ENCODE data around the gene FAIM2.

- TF ChIP-seq EZH2 (IDR thresholded peaks at IDR 0.05; ENCODE audit: insufficient read depth, poor library complexity, severe bottlenecking) (no peak), EZH2phosphoT487 (IDR thresholded peaks at IDR 0.05; ENCODE audit: insufficient read depth, low read depth) (no peak)
Measured at GRCh38 chr12:49953151-49953550, 49.5 kb upstream of the FAIM2 start.

All from GM23248 (cell line).